HG02973 (cell line): ENCODE measurements around the gene TCFL5.
"Not testable (repeated sequence)": the region's sequence is repeated elsewhere in the genome, so short reads cannot be mapped to it uniquely, and the experiment has no call there.

Experiments
- ATAC-seq: cut with Tn5 transposase; IDR thresholded peaks from one replicate; pipeline ENCODE4 v1.9.1; 2021; ENCODE audit warnings: moderate library complexity; ENCODE audit not compliant: unreplicated experiment

The TCFL5 gene

DNA sequence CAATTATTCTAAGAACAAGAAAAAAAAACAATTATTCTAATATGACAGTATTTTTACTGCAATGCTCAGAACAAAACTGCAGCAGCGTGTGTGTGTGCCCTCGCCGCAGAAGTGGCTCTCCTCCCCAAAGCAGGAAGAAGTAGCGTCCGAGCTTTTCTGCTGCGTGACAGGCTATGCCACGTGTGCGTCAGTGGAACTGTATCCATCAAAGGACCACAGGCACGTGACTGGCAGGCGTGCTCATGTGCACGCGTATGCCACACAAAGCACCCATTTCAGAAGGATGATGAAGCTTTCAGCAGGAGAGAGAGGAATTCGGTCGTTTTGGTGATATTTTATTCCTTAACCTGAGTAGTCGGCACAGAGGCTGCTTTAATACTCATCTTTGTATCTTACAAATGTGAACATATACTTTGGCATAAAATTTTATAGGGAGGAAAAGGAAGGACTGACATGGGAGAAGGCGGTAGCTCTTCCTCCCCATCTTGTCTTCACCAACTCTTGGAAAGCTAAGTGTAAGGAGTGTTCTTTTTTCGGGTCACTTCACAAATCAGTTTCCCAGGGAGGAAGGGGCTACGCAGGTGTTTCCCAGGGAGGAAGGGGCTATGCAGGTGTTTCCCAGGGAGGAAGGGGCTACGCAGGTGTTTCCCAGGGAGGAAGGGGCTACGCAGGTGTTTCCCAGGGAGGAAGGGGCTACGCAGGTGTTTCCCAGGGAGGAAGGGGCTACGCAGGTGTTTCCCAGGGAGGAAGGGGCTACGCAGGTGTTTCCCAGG, 3.4 kb downstream of the TCFL5 start:
- ATAC-seq: no peak

GRCh38 chr20:62856931-62857619, 4.5 kb downstream of the TCFL5 start:
- no peak for ATAC-seq

- ATAC-seq: no peak
Measured at GRCh38 chr20:62855120-62855519, 6.5 kb downstream of the TCFL5 start.

DNA sequence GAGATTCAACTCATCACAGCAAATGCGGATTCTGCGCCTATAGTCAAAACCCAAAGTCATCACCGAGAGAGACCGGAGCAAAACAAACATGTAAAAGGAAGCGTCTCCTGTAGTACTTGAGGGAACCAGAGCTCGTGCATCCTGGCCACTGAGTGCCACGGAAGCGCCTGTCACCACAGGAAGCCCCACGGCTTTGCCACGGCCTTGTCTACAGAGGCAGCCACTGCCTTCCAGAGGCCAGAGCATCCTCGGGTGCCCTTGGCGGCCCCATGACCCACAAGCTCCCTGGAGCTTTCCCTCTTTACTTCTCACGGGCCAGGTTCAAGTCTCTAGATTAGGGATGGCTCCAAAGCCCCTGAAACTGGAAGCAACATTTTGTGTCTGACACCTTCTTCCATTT, 7.5 kb downstream of the TCFL5 start:
- no peak for ATAC-seq

DNA sequence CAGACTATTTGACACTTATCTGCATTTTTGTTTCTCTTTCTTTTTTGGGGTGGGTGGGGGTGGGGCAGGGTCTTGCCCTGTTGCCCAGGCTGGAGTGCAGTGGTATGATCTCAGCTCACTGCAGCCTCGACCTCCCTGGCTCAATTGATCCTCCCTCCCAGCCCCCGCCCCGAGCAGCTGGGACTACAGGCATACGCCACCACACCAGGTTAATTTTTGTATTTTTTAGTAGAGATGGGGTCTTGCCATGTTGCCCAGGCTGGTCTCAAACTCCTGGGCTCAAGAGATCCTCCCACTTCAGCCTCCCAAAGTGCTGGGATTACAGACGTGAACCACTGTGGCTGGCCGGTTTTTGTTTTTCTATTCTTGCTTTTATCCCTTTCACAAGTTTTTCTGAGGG, 8.3 kb downstream of the TCFL5 start:
- not testable (repeated sequence) for ATAC-seq

- no peak for ATAC-seq
Measured at GRCh38 chr20:62852841-62853240, 8.8 kb downstream of the TCFL5 start.

DNA sequence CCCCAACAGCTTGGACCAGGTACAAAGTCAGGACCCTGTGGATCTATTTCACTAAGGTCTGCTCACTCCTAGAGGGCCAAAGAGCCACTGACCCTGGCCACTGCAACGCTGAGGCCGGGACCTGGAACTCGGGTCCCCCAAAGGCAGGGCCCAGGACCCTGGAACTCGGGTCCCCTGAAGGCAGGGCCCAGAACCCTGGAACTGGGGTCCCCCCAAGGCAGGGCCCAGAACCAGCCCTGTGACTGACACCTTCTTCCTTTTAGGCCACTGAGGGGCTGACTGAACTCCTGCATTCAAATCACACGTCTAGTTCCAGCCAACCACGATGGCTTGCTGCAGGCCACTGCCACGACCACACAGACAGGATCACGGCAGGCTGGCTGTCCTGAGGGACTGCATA, 9.4 kb downstream of the TCFL5 start:
- no peak for ATAC-seq

- no peak for ATAC-seq
Measured at GRCh38 chr20:62850333-62850974, 11.2 kb downstream of the TCFL5 start.

DNA sequence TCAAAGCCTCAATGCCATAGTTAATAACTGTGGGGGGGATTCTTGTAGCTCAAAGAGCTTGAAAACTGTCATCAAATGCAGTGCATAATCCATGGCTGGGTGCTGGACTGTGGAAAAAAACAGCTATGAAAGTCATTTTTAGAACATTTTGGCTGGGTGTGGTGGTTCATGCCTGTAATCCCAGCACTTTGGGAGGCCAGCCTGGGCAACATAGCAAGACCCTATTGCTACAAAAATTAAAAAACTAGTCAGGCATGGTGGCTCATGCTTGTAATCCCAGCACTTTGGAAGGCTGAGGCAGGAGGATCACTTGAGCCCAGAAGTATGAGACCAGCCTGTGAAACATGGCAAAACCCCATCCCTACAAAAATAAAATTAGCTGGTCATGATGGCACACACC, 12.2 kb downstream of the TCFL5 start:
- no peak for ATAC-seq

GRCh38 chr20:62848917-62849316, 12.7 kb downstream of the TCFL5 start:
- not testable (repeated sequence) for ATAC-seq

DNA sequence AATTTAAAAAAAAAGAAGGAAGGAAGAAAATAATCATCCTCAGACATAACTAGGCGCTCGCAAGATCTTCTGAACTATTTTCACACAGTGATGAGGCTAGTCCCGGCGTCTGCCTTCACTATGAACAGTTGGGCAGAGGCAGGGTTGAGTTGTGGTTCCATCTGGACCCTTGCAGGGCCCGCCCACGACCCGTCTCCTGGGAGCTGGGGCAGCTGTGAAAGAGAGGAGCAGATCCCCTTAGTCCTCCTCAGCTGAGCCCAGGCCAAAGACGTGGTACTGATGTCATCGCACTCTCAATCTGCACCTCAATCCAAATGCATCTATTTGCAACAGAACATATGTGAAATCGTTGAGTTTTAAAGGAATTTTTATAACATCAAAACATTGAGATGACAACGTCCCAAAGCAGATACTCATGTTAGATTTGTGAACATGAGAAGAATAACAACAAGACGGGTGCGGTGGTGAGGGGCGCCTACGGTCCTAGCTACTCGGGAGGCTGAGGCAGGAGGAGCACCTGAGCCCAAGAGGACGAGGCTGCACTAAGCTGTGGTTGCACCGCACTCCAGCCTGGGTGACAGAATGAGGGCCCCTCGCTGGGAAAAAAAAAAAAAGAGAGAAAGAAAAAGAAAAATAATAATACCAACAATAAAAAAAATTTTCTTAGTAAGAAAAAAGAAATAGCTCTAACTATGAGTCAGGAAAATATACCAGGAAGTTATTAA, 15.3 kb downstream of the TCFL5 start:
- ATAC-seq: no peak

GRCh38 chr20:62845416-62846160, 16.0 kb downstream of the TCFL5 start:
- ATAC-seq: no peak

DNA sequence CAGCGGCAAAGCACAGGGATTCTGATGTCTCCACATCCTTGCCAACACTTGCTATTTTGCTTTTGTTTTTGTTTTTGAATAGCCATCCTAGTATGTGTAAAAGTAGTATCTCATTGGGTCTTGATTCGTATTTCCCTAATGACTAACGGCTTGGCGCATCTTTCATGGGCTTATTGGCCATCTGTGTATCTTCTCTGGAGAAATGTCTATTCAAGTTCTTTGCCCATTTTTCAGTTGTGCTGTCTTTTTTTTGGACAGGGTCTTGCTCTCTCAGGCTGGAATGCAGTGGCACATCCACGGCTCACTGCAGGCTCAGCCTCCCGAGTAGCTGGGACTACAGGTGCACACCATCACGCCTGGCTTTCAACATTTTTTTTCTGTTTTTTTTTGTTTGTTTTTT, 17.4 kb downstream of the TCFL5 start:
- no peak for ATAC-seq

- ATAC-seq: no peak
Measured at GRCh38 chr20:62843656-62844055, 18.0 kb downstream of the TCFL5 start.

DNA sequence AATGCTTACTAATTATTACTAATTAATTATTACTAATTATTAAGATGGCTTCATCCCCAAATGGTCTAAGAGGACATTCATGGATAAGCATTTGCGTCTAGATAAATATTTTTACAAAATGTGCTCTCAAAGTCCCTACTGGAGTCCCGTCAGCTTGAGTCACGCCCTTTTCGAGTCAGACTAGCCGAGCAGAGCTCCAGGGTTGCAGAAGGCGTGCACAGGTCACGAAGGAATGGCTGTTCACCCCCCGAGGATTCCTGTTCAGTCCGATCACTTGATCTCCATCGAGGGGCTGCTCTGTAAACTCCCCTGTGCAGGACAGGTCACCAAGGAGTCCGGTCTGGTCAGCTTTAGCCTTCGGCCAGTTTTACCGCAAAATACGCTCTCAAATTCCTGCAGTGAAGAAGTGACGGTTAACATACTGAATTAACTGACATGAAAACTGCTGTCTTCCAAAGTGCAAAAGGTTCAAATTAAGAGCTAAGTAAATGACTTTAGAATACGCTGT, 19.9 kb downstream of the TCFL5 start:
- no peak for ATAC-seq

- no peak for ATAC-seq
Measured at GRCh38 chr20:62840244-62841197, 21.1 kb downstream of the TCFL5 start.

DNA sequence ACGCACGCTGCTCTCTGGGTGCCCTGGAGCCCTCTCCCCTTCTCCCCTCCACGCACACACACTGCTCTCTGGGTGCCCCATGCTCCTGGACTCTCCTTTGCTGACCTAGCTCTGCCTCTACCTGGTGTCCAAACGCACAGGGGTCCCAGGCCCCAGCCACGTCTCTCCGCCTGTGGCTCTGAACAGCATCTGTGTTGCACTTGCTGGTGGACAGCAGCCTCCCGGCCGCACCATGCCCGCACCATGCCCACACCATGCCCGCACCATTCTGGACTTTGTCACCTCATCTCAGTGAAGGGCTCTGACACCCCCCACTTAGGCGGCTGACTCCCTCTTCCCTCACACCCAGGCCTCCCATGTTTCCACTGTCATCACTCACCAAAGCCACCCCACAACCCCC, 21.8 kb downstream of the TCFL5 start:
- no peak for ATAC-seq

DNA sequence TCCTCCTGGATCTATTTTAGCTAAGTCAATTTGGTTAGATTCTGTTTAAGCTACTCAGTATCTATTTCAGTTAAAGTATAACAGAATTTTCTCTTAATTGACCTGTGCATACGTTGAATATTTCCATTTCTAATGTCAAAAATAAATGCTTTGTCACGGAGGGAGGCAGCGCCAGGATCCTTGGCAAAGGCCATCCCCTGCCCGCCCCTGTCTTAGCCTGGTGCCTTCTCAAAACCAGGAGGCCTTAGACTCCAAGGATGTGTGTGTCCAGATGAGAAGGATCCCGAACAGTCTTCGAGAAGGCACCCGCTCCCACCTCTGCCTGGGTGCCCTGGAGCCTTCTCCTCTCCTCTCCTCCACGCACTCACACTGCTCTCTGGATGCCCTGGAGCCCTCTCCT, 22.4 kb downstream of the TCFL5 start:
- ATAC-seq: no peak

DNA sequence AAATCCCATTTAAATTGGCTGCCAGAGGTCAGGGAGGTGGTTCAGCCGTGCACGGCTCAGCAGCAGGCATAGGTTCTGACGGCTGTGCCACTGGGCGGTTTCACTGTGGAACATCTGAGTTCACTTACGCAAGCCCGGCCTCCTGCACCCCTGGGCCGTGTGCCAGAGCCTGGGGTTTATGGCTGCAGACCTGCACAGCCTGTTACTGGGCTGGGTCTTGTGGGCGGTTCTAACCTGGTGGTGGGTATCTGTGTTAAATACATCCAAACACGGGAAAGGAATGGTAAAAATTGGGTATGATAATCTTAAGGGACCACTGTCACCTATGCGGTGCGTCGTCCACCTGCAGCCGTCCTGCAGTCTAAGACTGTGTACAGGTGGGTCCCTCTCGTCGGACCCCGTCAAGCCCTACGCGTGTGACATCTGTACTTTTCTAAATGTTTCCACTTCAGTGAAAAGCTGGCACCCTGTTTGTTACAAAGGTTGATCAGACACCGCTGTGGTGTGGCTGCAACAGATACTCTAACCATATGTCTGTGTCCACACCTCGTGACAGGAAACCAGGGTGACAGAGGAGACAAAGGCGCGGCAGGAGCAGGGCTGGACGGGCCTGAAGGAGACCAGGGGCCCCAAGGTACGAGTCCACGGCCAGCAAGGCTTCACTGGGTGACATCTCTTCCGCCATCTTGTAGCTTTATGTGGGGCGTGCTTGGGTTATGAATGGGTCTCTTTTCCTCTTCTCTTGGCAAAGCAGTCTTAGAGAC, 23.3 kb downstream of the TCFL5 start:
- no peak for ATAC-seq
